ENCODE measurements around the gene CD79B. TPM values are rescaled to one million over a fixed set of nuclear protein-coding genes. Genes with fewer than 3 reads are reported as not detected.
"Not testable (repeated sequence)": the region's sequence is repeated elsewhere in the genome, so short reads cannot be mapped to it uniquely, and the experiment has no call there.

Gene CD79B
- total and polyA plus RNA-seq, 4 donors, result 1.8 to 8.7 (median 5.0) TPM

DNA sequence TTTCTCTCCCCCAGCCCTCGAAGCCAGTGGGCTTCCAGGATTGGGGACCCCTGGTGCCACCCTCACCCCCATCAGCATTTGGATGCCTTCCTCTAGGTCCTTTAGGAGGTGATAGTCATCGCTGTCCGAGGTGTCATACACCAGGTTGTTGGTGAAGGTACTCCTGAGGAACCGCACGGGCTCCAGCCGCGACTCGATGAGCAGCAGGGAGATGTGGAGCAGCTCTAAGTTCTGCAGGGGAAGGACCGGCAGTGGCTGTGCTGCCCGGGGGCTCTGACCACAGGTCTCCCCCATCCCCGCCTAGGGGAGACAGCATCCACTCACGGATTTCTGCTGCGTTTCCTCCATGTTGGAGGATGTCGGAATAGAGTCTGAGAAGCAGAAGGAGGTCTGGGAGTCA lies 22.0 kb downstream of the CD79B start:
- TF ChIP-seq, protein P1, sequence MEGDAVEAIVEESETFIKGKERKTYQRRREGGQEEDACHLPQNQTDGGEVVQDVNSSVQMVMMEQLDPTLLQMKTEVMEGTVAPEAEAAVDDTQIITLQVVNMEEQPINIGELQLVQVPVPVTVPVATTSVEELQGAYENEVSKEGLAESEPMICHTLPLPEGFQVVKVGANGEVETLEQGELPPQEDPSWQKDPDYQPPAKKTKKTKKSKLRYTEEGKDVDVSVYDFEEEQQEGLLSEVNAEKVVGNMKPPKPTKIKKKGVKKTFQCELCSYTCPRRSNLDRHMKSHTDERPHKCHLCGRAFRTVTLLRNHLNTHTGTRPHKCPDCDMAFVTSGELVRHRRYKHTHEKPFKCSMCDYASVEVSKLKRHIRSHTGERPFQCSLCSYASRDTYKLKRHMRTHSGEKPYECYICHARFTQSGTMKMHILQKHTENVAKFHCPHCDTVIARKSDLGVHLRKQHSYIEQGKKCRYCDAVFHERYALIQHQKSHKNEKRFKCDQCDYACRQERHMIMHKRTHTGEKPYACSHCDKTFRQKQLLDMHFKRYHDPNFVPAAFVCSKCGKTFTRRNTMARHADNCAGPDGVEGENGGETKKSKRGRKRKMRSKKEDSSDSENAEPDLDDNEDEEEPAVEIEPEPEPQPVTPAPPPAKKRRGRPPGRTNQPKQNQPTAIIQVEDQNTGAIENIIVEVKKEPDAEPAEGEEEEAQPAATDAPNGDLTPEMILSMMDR (IDR thresholded peaks at IDR 0.05; ENCODE audit: control extremely low read depth, extremely low read depth), result no peak

DNA sequence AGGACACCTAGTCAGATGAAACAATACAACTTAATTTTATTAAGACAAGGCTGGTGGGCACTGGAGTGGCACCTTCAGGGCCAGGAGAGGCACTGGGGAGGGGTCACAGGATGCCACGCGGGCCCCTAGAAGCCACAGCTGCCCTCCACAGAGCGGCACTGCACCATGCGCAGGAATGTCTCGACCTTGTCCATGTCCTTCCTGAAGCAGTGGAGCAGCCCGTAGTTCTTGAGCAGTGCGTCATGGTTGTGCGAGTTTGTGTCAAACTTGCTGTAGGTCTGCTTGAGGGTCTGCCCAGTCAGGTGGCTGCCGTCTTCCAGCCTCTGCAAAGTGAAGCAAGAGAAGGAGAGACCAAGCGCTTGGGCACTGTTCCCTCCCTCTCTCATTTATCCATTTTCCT lies 22.5 kb downstream of the CD79B start:
- H3K9ac ChIP-seq (ENCODE audit: insufficient read depth in 1 of 2, low read length in 2 of 2); H3K27ac ChIP-seq (ENCODE audit: low read depth in 1 of 2, low read length in 1 of 2); H3K4me1 ChIP-seq (ENCODE audit: control insufficient read depth in 5 of 5, insufficient read depth in 5 of 5, low read length in 5 of 5); H3K27me3 ChIP-seq (ENCODE audit: control insufficient read depth in 3 of 3, insufficient read depth in 3 of 3, low read length in 2 of 3); H3K36me3 ChIP-seq (ENCODE audit: control insufficient read depth in 4 of 4, insufficient read depth in 4 of 4, low read length in 4 of 4); H3K9me3 ChIP-seq (ENCODE audit: control insufficient read depth in 4 of 4, insufficient read depth in 3 of 4, low read length in 3 of 4); H3K4me3 ChIP-seq; ATAC-seq (ENCODE audit: insufficient read depth, low FRiP score); DNase-seq: not testable (repeated sequence)
- WGBS, 2 donors, result 93 to 94% methylated on average over 10 of the region's 10 CpGs

More for the DNA sequence above, 22.0 kb downstream of the CD79B start:
- no peak overlapping the region for H3K4me3 ChIP-seq
- H3K36me3 ChIP-seq (ENCODE audit: control insufficient read depth in 4 of 4, insufficient read depth in 4 of 4, low read length in 4 of 4), result no peaks in the 10 kb centered on the region
- H3K27ac ChIP-seq (ENCODE audit: low read depth in 1 of 2, low read length in 1 of 2), result no peak overlapping the region
- H3K4me1 ChIP-seq (ENCODE audit: control insufficient read depth in 5 of 5, insufficient read depth in 5 of 5, low read length in 5 of 5), result no peaks in the 10 kb centered on the region
- no peak for ATAC-seq (ENCODE audit: insufficient read depth, low FRiP score)
- 81 to 86% methylated on average over 14 of the region's 14 CpGs for WGBS, 2 donors
- no peaks in the 10 kb centered on the region for H3K9me3 ChIP-seq (ENCODE audit: control insufficient read depth in 4 of 4, insufficient read depth in 3 of 4, low read length in 3 of 4)
- DNase-seq, result no peak
- no peak overlapping the region for H3K9ac ChIP-seq (ENCODE audit: insufficient read depth in 1 of 2, low read length in 2 of 2)
- peaks cover 0 to 4% (median 3%) of the 10 kb centered on the region in 3 donors for H3K27me3 ChIP-seq (ENCODE audit: control insufficient read depth in 3 of 3, insufficient read depth in 3 of 3, low read length in 2 of 3)

DNA sequence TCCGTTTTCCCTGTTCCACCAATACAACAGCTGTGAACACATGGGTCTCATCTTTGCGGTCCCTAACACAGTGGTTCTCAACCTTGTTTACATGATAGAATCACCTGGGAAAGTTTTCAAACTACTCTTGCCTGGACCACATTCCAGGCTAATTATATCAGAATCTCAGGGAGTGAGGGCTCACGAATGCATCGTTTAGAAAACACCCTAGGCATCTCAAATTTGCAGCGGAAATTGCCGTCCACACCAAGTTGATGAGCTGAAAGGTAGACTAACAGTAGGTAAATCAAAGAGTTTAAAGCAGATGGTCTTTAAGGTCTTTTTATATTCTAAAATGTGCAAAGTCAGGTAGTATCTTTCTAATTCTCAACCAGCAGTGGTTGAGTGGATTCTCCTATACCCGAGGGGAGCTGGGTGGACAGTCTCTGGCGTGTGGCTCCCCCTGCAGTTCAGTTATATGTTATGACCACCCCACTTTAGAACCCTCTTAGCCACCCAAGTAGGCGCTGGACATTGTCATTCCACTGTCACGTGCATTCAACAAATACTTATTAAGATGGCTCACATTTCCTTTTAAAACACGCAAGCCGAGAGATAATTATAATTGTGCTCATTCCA lies 24.9 kb downstream of the CD79B start:
- not testable (repeated sequence) for H3K4me1 ChIP-seq (ENCODE audit: control insufficient read depth in 5 of 5, insufficient read depth in 5 of 5, low read length in 5 of 5); H3K9ac ChIP-seq (ENCODE audit: insufficient read depth in 1 of 2, low read length in 2 of 2); ATAC-seq (ENCODE audit: insufficient read depth, low FRiP score); H3K27ac ChIP-seq (ENCODE audit: low read depth in 1 of 2, low read length in 1 of 2); H3K36me3 ChIP-seq (ENCODE audit: control insufficient read depth in 4 of 4, insufficient read depth in 4 of 4, low read length in 4 of 4); H3K9me3 ChIP-seq (ENCODE audit: control insufficient read depth in 4 of 4, insufficient read depth in 3 of 4, low read length in 3 of 4); H3K4me3 ChIP-seq; H3K27me3 ChIP-seq (ENCODE audit: control insufficient read depth in 3 of 3, insufficient read depth in 3 of 3, low read length in 2 of 3)
- DNase-seq, result peak in 1 of 3 donors; percentile 48
- WGBS, 2 donors, result 54 to 67% methylated on average over 10 to 11 of the region's 12 CpGs

DNA sequence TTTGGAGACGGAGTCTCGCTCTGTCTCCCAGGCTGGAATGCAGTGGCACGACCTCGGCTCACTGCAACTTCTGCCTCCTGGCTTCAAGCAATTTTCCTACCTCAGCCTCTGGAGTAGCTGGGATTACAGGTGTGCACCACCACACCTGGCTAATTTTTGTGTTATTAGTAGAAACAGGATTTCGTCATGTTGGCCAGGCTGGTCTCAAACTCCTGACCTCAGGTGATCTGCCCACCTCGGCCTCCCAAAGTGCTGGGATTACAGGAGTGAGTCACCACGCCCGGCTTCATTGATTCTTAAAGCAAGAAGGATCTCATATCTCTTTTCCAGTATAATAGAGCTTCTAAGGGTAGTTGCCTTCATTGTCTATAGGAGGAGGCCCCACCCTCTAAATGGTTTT lies 27.3 kb downstream of the CD79B start:
- ATAC-seq (ENCODE audit: insufficient read depth, low FRiP score); H3K9ac ChIP-seq (ENCODE audit: insufficient read depth in 1 of 2, low read length in 2 of 2); H3K9me3 ChIP-seq (ENCODE audit: control insufficient read depth in 4 of 4, insufficient read depth in 3 of 4, low read length in 3 of 4); H3K27ac ChIP-seq (ENCODE audit: low read depth in 1 of 2, low read length in 1 of 2); H3K27me3 ChIP-seq (ENCODE audit: control insufficient read depth in 3 of 3, insufficient read depth in 3 of 3, low read length in 2 of 3); H3K4me3 ChIP-seq; H3K36me3 ChIP-seq (ENCODE audit: control insufficient read depth in 4 of 4, insufficient read depth in 4 of 4, low read length in 4 of 4); DNase-seq; H3K4me1 ChIP-seq (ENCODE audit: control insufficient read depth in 5 of 5, insufficient read depth in 5 of 5, low read length in 5 of 5): not testable (repeated sequence)
- 95% methylated on average over 8 of the region's 8 CpGs for WGBS, 2 donors

DNA sequence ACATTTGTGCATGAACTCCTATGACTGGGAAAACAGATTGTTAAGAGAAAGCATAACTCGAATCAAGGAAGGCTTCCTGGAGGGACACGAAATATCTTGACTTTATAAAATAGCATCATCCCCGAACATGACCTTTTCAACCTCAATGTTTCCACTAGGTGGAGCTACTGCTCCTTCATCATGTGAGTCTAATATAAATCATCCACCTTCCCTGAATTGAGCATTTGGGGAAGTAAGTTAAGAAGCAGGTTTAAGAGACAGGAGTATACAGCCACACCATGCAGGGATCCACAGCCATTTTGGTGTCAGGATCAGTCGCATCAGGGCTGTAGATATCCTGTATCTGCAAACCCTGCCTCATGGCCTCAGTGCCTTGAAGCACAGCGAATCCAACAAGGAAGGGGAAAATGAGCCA lies 28.3 kb downstream of the CD79B start:
- WGBS, 2 donors, result 29 to 34% methylated on average over 5 of the region's 5 CpGs
- H3K27ac ChIP-seq (ENCODE audit: low read depth in 1 of 2, low read length in 1 of 2); H3K27me3 ChIP-seq (ENCODE audit: control insufficient read depth in 3 of 3, insufficient read depth in 3 of 3, low read length in 2 of 3); DNase-seq; H3K4me1 ChIP-seq (ENCODE audit: control insufficient read depth in 5 of 5, insufficient read depth in 5 of 5, low read length in 5 of 5); H3K36me3 ChIP-seq (ENCODE audit: control insufficient read depth in 4 of 4, insufficient read depth in 4 of 4, low read length in 4 of 4); H3K9me3 ChIP-seq (ENCODE audit: control insufficient read depth in 4 of 4, insufficient read depth in 3 of 4, low read length in 3 of 4); H3K4me3 ChIP-seq; H3K9ac ChIP-seq (ENCODE audit: insufficient read depth in 1 of 2, low read length in 2 of 2): not testable (repeated sequence)
- peak; percentile 69 for ATAC-seq (ENCODE audit: insufficient read depth, low FRiP score)

DNA sequence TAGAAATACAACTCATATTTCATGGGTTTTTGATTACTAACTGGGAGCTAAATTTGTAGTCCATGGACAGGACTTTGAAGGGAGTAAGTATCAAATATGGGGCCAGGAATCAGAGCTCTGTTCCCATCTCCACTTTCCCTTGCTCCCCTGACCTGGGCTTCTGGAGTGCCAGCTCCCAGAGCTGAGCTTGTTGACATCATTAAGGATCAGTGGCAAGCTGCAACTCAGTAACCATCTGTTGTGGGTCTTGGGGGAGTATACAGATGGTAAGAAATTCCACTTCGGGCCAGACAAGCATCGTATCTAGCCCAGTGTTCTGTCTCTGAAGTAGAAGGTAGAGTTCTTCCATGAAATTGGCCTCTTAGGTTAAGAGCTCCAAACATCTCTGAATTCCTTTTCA lies 30.2 kb downstream of the CD79B start:
- H3K9me3 ChIP-seq (ENCODE audit: control insufficient read depth in 4 of 4, insufficient read depth in 3 of 4, low read length in 3 of 4); ATAC-seq (ENCODE audit: insufficient read depth, low FRiP score); H3K9ac ChIP-seq (ENCODE audit: insufficient read depth in 1 of 2, low read length in 2 of 2); H3K27ac ChIP-seq (ENCODE audit: low read depth in 1 of 2, low read length in 1 of 2); DNase-seq; H3K4me1 ChIP-seq (ENCODE audit: control insufficient read depth in 5 of 5, insufficient read depth in 5 of 5, low read length in 5 of 5); H3K4me3 ChIP-seq; H3K27me3 ChIP-seq (ENCODE audit: control insufficient read depth in 3 of 3, insufficient read depth in 3 of 3, low read length in 2 of 3); H3K36me3 ChIP-seq (ENCODE audit: control insufficient read depth in 4 of 4, insufficient read depth in 4 of 4, low read length in 4 of 4): not testable (repeated sequence)
- WGBS, 2 donors, result 91 to 92% methylated on average over 2 of the region's 2 CpGs

DNA sequence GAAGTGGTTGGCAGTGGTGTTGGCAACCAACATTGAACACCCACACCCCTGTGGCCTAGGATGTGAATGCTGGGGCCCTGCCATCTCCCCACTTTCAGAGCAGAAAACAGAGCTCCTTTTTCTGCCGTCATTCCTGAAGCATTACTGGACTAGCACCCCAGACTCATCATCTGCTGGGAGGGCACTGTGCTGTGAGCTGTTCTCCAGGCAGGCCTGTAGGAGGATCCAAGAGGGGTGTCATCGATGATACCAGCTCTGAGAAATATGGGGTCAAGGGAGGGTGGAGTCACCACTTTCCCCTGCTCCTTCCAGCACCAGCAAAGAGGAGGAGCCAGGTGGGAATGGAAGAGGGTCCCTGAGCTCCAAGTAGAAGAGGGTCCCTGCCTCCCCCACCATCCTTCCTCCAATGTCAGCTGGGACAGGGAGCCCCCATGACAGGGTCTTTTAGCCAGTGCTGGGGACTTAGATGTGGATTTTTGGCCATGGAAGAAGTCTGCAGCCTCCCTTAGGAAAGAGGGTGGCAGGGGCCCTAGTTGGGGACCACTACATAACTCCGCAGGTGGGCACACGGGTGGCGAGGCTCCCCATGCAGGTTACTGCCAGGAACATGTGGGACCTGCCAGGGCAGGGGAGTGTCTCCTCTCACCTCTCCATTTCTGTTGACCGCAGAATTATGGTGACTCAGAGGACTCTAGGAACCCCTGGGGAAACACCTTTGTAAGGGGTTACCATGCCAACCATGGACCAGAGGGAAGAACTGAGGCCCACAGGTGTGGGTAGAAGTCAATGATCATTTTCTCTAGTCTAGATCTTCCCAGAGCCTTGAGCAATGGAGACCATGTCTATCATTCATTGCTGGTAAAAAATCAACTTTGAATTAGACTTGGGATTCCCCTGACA lies 33.0 kb downstream of the CD79B start:
- not testable (repeated sequence) for H3K9ac ChIP-seq (ENCODE audit: insufficient read depth in 1 of 2, low read length in 2 of 2); H3K4me1 ChIP-seq (ENCODE audit: control insufficient read depth in 5 of 5, insufficient read depth in 5 of 5, low read length in 5 of 5); H3K27ac ChIP-seq (ENCODE audit: low read depth in 1 of 2, low read length in 1 of 2); H3K4me3 ChIP-seq; H3K9me3 ChIP-seq (ENCODE audit: control insufficient read depth in 4 of 4, insufficient read depth in 3 of 4, low read length in 3 of 4); H3K27me3 ChIP-seq (ENCODE audit: control insufficient read depth in 3 of 3, insufficient read depth in 3 of 3, low read length in 2 of 3); DNase-seq; H3K36me3 ChIP-seq (ENCODE audit: control insufficient read depth in 4 of 4, insufficient read depth in 4 of 4, low read length in 4 of 4); ATAC-seq (ENCODE audit: insufficient read depth, low FRiP score)
- WGBS, 2 donors, result 88 to 90% methylated on average over 6 of the region's 6 CpGs
